Posterior cingulate gyrus (tissue), 11 donors: ENCODE measurements around the gene EEF1AKMT2.

Experiments used
- DNase-seq, 10 donors: peaks; one replicate each; pipeline versions ENCODE4 v3.0.0 to v3.0.0-alpha.2; 2020 to 2021; ENCODE audit warnings: mixed read lengths in 3 of 10
- intact Hi-C: fragments of 100-400 bp; cut with DNase I; formaldehyde crosslinking; loops from one replicate; pipeline ENCODE4 v1.15.1; 2023

Gene EEF1AKMT2

GRCh38 chr10:124725791-124726190 is 65.9 kb downstream of the EEF1AKMT2 start:
- DNase-seq = peak in 3 of 10 donors; percentile 7 to 30 (median 15)
- intact Hi-C loops = loop anchor here (2.0 kb wide), 1 partner anchor 15 kb away; no protein-coding TSS in a partner anchor

DNA sequence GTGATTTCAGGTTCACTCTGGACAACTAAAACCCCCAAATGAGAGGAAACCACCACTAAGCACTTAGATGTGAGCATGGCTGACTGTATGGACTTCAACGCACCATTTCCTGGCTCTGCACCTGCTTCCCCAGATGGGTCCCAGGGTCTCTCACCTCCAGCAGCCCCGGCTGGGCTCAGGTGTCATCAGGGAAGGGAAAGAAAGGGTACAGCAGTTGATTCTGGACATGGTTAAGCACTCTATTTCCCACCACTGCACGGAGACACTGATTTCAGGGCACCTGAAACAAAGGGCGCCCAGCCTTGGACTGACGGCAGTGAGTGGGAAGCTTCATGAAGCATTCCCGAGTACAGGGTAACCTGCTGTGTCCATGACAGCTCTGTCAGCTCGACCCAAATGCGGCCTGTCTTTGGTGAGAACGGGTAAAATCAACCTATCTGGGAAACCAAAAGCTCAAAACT is 66.5 kb downstream of the EEF1AKMT2 start:
- DNase-seq = peak in 4 of 10 donors; percentile 15 to 80 (median 24)
- intact Hi-C loops = loop anchor here (2.0 kb wide), 1 partner anchor 16 kb away; no protein-coding TSS in a partner anchor

DNA sequence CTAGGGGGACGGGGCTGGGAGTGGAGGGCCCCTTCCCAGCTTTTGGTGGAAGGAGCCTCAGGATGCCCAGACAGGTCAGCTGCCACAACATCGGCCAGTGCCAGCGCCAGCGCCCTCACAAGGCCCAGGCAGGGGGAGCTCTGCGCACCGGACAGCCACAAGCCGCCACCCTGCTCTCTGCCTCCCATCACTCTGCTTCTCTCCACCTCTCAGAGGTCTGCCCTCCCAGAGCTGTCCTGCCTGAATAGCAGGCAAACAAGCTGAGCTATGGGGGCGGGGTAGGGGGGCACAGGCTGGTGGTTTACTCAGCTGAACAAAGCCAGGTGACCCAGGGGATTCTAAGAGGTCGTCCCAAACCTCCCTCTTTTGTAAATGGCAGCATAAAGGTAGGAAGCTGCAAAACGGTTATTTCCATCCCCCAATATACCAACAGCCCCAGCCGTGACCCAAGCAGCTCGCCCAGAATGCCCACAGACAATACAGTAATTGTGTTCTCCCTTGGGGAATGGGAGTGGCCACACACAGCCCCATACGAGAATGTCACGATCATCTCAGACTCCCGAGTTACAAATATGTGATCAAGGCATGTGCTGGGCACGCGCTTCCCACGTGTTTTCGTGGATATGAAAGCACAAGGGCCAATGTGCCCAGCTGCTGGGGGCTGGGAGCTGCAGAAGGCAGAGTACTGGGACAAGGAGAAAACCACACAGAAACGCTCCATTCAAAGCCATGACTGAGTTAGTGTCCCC is 67.2 kb downstream of the EEF1AKMT2 start:
- DNase-seq = peak; percentile 67 to 98 (median 91)
- intact Hi-C loops = loop anchor here (2.0 kb wide), 1 partner anchor 16 kb away; no protein-coding TSS in a partner anchor

DNA sequence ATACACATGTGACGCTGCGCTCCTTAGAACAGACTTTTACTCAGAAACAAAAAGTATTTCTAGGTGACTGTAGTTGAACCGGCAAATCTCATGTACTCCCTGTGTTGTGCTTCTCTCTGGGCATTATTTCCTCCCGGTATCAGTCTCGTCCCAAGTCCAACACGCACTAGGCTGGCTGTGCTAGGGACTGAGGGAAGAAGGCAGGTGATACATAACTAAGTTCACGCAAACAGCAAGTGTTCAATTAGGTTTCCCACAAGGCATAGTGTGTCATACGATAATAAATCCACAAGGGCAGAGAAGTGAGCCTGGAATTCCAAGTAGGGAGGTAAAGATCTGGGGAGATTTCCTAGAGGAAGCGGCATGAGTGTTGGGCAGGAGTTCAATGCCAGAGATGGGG is 67.9 kb downstream of the EEF1AKMT2 start:
- intact Hi-C loops = loop anchor here (2.0 kb wide), 1 partner anchor 17 kb away; no protein-coding TSS in a partner anchor
- peak in 1 of 10 donors; percentile 12 for DNase-seq

GRCh38 chr10:124722798-124723783 is 68.6 kb downstream of the EEF1AKMT2 start:
- DNase-seq = peak in 3 of 10 donors; percentile 79 to 89 (median 81)
- intact Hi-C loops = no loop called here

- peak in 4 of 10 donors; percentile 64 to 86 (median 76) for DNase-seq
- intact Hi-C loops = no loop called here
Measured at GRCh38 chr10:124721330-124722045, 70.2 kb downstream of the EEF1AKMT2 start.

DNA sequence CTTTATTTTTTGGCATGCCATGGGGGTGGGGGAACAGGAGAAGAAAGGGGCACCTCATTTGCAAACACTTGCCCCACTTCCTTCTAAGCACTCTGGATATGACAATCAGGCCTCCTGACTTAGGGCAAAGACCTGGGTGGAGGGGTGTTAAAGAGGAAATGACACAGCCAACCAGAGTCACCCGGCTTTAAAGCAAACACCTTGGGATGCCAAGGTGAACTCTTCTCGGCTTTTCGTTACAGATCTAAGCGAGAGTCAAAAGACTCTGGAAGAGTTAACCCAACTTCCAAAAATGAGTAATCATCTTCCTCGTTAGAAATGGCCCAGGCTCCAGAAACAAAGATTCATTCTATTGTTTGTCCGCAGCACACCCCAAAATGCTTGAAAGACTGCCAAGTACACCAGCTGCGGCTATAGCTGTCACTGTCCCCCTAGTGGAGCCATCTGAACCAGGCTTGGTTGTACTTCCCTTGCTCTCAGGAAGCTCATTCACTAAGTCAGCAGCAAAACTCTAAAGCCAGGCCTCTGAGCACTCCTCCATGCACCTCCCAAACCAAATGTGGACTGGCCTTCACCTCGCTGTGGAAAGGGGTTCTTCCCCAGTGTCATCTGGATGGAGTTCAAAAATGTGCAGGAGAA is 72.4 kb downstream of the EEF1AKMT2 start:
- peak in 9 of 10 donors; percentile 49 to 96 (median 82) for DNase-seq

DNA sequence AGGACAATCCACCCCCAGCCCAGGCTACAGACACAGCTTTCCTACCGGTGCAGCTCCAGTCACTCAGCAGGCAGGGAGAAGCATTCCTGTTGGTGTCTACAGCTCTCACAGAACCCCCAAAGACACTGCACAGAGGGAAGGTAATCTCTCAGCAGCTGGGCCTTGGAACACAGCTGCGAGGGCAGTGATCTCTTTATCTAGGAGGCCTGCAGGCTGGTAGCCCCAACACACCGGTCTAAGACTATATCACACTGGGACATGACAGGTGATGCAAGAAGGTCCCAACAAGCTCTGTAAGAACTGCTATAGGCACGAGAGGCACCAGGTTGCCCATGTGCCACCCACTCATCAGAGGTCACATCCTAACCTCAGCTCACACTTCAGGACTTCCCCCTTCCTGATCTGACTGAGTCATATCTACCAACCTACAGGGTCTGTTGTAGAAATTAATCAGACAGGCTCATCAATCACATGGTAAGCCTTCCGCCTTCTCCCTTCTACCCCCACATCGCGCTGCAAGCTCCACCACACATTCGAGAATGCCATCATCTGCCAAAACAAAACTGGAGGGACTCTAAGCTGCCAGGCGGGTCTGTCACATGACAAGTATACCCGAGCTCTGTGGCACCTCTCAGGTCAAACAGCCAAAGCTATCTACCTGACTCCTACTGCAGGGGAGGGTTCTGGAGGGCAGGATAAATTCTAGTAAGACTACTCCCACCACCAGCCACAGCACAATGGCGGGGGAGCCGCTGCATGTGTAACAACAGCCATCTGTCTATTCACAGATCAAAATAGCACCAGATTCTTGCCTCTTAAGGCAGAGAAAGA is 73.6 kb downstream of the EEF1AKMT2 start:
- intact Hi-C loops = no loop called here
- peak in 7 of 10 donors; percentile 58 to 95 (median 72) for DNase-seq

More for the DNA sequence above, 72.4 kb downstream of the EEF1AKMT2 start:
- intact Hi-C loops = loop anchor here (1.0 kb wide), 1 partner anchor 48 kb away; no protein-coding TSS in a partner anchor

- intact Hi-C loops = no loop called here
Measured at GRCh38 chr10:124717041-124717757, 74.5 kb downstream of the EEF1AKMT2 start.

DNA sequence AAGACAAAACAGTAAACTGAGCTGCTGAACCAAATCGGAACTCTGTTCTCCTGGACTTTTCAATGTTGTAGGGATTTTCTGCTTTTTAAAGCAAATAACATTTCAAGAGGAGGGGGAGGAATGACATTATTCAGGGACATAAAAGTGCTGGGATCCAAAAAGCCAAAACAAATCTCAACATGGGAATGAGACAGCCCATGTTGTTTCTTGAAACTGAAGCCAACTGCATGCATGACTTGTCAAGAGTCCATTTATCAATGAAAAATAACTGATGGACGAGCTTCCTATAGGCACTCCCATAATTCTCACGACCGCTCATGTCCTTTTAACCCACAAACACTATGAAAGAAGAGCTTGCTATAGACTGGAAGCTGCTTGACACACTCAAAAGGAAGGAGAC is 75.3 kb downstream of the EEF1AKMT2 start:
- intact Hi-C loops = no loop called here
- DNase-seq = no peak

More at GRCh38 chr10:124717041-124717757, 74.5 kb downstream of the EEF1AKMT2 start:
- peak in 3 of 10 donors; percentile 17 to 35 (median 29) for DNase-seq

GRCh38 chr10:124715439-124715838 is 76.2 kb downstream of the EEF1AKMT2 start:
- intact Hi-C loops = no loop called here
- DNase-seq = peak in 3 of 10 donors; percentile 41 to 62 (median 58)

GRCh38 chr10:124713679-124714255 is 77.9 kb downstream of the EEF1AKMT2 start:
- DNase-seq = peak in 3 of 10 donors; percentile 5 to 79 (median 64)
- intact Hi-C loops = no loop called here

DNA sequence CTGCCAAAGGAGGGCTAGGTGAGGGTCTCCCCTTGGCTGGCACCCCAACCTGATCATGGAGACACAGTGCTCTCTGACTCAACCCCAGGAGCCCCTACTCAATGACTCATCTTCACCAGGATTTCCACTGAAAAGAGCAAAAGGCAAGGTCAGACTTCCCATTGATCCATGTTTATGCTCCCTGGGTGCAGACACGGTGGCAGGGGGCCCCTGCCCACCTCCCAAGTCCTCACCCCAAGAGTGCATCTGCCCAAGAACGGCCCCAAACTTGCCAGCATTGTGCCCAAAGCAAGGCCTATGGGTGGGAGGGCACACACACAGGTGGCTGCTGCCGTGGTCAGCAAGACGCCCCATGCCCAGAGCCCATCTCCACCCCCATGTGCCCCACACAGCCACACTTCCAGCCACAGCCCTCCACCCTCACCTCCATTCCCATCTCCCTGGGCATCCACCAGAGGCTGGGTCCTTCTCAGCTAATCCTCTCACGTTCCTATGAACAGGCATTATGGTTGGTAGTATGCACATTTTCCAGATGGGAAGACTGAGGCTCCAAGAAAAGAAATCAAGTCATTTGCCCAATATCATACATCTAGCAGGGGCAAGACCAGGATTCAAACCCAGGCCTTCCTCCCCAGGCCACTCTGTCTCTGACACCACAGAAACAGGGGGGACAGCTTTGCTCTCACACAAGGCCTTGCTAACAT is 78.8 kb downstream of the EEF1AKMT2 start:
- intact Hi-C loops = no loop called here
- peak in 3 of 10 donors; percentile 39 to 50 (median 43) for DNase-seq

DNA sequence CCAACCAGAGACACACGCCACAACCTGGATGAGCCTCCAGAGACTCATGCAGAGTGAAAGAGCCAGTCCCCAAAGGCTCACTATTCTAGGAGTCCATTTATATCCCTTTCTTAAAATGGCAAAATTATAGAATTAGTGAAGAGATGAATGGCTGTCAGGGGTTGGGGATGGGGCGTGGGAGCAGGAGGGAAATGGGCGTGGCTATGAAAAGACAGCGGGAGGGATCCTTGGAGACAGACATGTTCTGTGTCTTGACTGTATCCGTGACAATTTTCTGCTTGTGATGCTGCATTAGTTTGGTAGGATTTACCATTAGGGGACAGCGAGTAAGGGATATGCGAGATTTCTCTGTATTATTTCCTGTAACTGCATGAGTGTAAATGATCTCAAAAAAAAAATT is 80.5 kb downstream of the EEF1AKMT2 start:
- peak in 2 of 10 donors; percentile 9 to 43 for DNase-seq
- intact Hi-C loops = no loop called here

DNA sequence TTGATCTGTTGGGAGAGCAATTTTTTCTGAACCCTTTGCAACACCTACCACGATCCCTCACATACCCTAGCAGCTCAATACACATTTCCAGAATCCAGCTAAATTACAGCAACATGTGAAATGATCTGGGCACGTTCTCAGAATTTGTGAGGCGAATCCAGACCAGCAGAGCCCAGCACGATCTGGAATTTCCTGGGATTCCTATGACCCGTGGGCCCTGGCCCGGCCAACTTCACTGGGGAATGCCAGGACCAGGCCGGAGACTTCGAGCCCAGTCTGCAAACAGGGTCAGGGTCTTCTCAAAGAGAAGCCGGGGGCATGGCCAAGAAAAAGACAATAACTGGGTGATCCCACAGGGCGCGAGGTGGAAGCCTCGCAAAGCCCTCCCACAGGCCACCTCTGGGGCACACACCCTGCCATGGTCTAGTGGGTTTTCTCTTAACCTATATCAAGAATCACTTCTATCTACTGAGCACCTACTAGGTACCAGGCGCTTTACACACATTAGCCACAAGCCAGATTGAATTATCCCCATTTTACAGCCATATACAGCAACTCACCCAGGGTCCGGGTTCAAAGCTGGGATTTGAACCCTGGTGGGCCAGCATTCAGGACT is 81.3 kb downstream of the EEF1AKMT2 start:
- DNase-seq = peak in 3 of 10 donors; percentile 59 to 75 (median 63)
- intact Hi-C loops = no loop called here

- peak in 4 of 10 donors; percentile 60 to 90 (median 87) for DNase-seq
- intact Hi-C loops = loop anchor here (5.0 kb wide), 1 partner anchor 32 kb away; the partner anchor contains the start of gene FAM53B
Measured at GRCh38 chr10:124709861-124710260, 81.8 kb downstream of the EEF1AKMT2 start.
